Skeletal muscle tissue (tissue), 4 donors: ENCODE data around the gene NPIPB2. TPM values are rescaled to one million over a fixed set of nuclear protein-coding genes. Genes with fewer than 3 reads are reported as not detected.
"Not testable (repeated sequence)": the region's sequence is repeated elsewhere in the genome, so short reads cannot be mapped to it uniquely, and the experiment has no call there.

ENCODE experiments used
- H3K27ac ChIP-seq: one replicate; pipeline ENCODE4 v1.7.0; 2013; ENCODE audit warnings: mild to moderate bottlenecking, low read depth, low read length, inconsistent platforms
- H3K27me3 ChIP-seq, 3 donors: one replicate each; pipeline ENCODE4 v1.7.0; 2013; ENCODE audit warnings: low read length in 3 of 3; ENCODE audit not compliant: control insufficient read depth in 3 of 3, insufficient read depth in 3 of 3
- H3K36me3 ChIP-seq, 3 donors: one replicate each; pipeline ENCODE4 v1.7.0; 2013; ENCODE audit warnings: low read length in 3 of 3; ENCODE audit not compliant: control insufficient read depth in 3 of 3, insufficient read depth in 3 of 3
- H3K4me1 ChIP-seq, 3 donors: one replicate each; pipeline ENCODE4 v1.7.0; 2013; ENCODE audit warnings: low read length in 3 of 3, mild to moderate bottlenecking in 3 of 3; ENCODE audit not compliant: control insufficient read depth in 3 of 3, insufficient read depth in 3 of 3
- H3K4me3 ChIP-seq, 3 donors: one replicate each; pipeline ENCODE4 v1.7.0; 2013; ENCODE audit warnings: low read length in 3 of 3
- H3K9ac ChIP-seq, 3 donors: one replicate each; pipeline ENCODE4 v1.7.0; 2013; ENCODE audit warnings: low read length in 3 of 3, mild to moderate bottlenecking in 3 of 3, moderate library complexity in 2 of 3, low read depth in 1 of 3
- H3K9me3 ChIP-seq, 3 donors: one replicate each; pipeline ENCODE4 v1.7.0; 2013; ENCODE audit warnings: low read length in 3 of 3; ENCODE audit not compliant: control insufficient read depth in 3 of 3
- total RNA-seq: library from RNA; depleted of rRNA; stranded (reverse); fragments of >200 nt; gene quantifications from one replicate; pipeline ENCODE4 v1.2.3, GENCODE V29; 2014
- donor health status: Osteomylitis.

Gene NPIPB2
- total RNA-seq, 1 donor from 2014 or later, result 3.1 TPM

GRCh38 chr16:11924046-11924445 is 17.8 kb downstream of the NPIPB2 start:
- not testable (repeated sequence) for H3K36me3 ChIP-seq, H3K27me3 ChIP-seq, H3K9ac ChIP-seq, H3K27ac ChIP-seq, H3K4me1 ChIP-seq, H3K9me3 ChIP-seq, H3K4me3 ChIP-seq

GRCh38 chr16:11916524-11917285 is 25.1 kb downstream of the NPIPB2 start:
- Histone ChIP-seq H3K27ac (peak overlapping the region; percentile 51), H3K9me3 (no peaks in the 10 kb centered on the region), H3K4me1 (peaks cover 15 to 24% (median 18%) of the 10 kb centered on the region in 3 donors), H3K9ac (peak overlapping the region; percentile 58 to 84 (median 75)), H3K27me3 (no peaks in the 10 kb centered on the region), H3K4me3 (peak overlapping the region; percentile 83 to 90 (median 87)), H3K36me3 (no peaks in the 10 kb centered on the region)

GRCh38 chr16:11915644-11916523 is 26.0 kb downstream of the NPIPB2 start, which contains the start of gene GSPT1:
TSS of gene GSPT1 (minus strand) at chr16:11915956. CDS start at chr16:11915720, 236 bp downstream.
- H3K27me3 ChIP-seq, result no peaks in the 10 kb centered on the region
- no peaks in the 10 kb centered on the region for H3K9me3 ChIP-seq
- H3K4me1 ChIP-seq, result peaks cover 15 to 28% (median 19%) of the 10 kb centered on the region in 3 donors
- peak within 1 kb of the TSS; percentile 89 to 93 (median 90) for H3K4me3 ChIP-seq
- peak within 1 kb of the TSS; percentile 84 to 90 (median 89) for H3K9ac ChIP-seq
- no peaks in the 10 kb centered on the region for H3K36me3 ChIP-seq
- peak within 1 kb of the TSS; percentile 89 for H3K27ac ChIP-seq

GRCh38 chr16:11915114-11915643 is 26.7 kb downstream of the NPIPB2 start:
- Histone ChIP-seq H3K9ac (peak overlapping the region; percentile 84 to 90 (median 89)), H3K27ac (peak overlapping the region; percentile 89), H3K4me3 (peak overlapping the region; percentile 82 to 93 (median 89))

DNA sequence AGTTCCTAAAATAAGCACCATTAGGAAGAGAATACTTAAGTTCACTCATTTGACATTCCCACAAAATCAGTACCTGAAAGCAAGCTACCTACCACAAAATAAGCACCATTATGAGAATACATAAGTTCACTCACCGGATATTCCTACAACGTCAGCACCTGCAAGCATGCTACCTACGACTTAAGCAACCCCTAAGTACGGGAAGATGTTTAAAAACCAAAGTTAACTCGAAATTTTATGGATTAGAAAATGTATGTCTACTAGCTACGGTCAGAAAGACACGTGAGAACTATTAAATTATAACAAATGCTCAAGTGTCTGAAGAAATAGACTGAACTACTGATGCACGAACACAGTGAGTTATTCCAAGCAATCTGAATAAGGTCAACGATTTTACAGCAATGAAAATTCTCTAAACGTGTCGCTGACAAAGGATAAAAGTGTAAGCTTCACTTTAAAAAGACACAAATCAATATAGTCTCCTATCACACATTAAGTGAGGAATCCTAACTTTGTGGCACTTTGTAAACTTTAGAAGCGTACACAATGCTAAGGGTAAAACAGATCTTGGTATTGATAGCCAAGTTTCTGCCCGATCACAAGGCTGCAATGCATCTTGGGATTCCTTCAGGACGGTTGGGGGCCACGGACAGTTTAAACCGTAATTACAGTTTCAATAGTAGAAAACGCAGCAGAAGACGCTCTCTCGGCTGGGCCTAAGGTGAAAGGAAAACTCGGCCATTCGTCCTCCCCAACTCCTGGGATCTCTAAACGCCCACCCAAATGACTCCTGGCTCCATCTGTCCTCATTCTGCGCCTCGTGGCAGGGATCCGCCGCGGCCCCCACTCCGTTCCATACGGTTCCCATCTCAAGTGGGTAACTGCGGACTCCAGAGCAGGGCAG is 27.4 kb downstream of the NPIPB2 start:
- Histone ChIP-seq H3K27ac (peak overlapping the region; percentile 89), H3K9ac (peak overlapping the region; percentile 84 to 90 (median 89)), H3K9me3 (no peaks in the 10 kb centered on the region), H3K36me3 (no peaks in the 10 kb centered on the region), H3K27me3 (no peaks in the 10 kb centered on the region), H3K4me1 (peaks cover 18 to 39% (median 28%) of the 10 kb centered on the region in 3 donors), H3K4me3 (peak overlapping the region; percentile 82 to 93 (median 89))

More at GRCh38 chr16:11915114-11915643, 26.7 kb downstream of the NPIPB2 start:
- H3K27me3 ChIP-seq, result no peaks in the 10 kb centered on the region
- H3K36me3 ChIP-seq, result no peaks in the 10 kb centered on the region
- H3K4me1 ChIP-seq, result peaks cover 16 to 34% (median 26%) of the 10 kb centered on the region in 3 donors
- no peaks in the 10 kb centered on the region for H3K9me3 ChIP-seq

GRCh38 chr16:11913425-11914079 is 28.3 kb downstream of the NPIPB2 start:
- H3K36me3 ChIP-seq, result no peaks in the 10 kb centered on the region
- H3K4me3 ChIP-seq, result peak overlapping the region; percentile 82 to 93 (median 89)
- H3K9ac ChIP-seq, result peak overlapping the region; percentile 84 to 90 (median 89)
- H3K27ac ChIP-seq, result no peak overlapping the region
- no peaks in the 10 kb centered on the region for H3K9me3 ChIP-seq
- no peaks in the 10 kb centered on the region for H3K27me3 ChIP-seq
- peaks cover 18 to 39% (median 28%) of the 10 kb centered on the region in 3 donors for H3K4me1 ChIP-seq

- Histone ChIP-seq H3K27me3 (no peaks in the 10 kb centered on the region), H3K4me1 (peaks cover 18 to 36% (median 26%) of the 10 kb centered on the region in 3 donors), H3K36me3 (no peaks in the 10 kb centered on the region), H3K9ac (no peak overlapping the region), H3K4me3 (no peak overlapping the region), H3K27ac (no peak overlapping the region), H3K9me3 (no peaks in the 10 kb centered on the region)
These were observed 31.9 kb downstream of the NPIPB2 start for GRCh38 chr16:11909653-11910545.

- H3K4me1 ChIP-seq, result peaks cover 6 to 20% (median 14%) of the 10 kb centered on the region in 3 donors
- H3K36me3 ChIP-seq, result no peaks in the 10 kb centered on the region
- no peak overlapping the region for H3K27ac ChIP-seq
- H3K9ac ChIP-seq, result no peak overlapping the region
- H3K4me3 ChIP-seq, result no peak overlapping the region
- no peaks in the 10 kb centered on the region for H3K27me3 ChIP-seq
- H3K9me3 ChIP-seq, result no peaks in the 10 kb centered on the region
These were observed 34.5 kb downstream of the NPIPB2 start for GRCh38 chr16:11907160-11907970.
